Skin of body (tissue), 2 donors: ENCODE measurements around the gene CNOT2. TPM values are rescaled to one million over a fixed set of nuclear protein-coding genes. Genes with fewer than 3 reads are reported as not detected.
"Not testable (repeated sequence)": the region's sequence is repeated elsewhere in the genome, so short reads cannot be mapped to it uniquely, and the experiment has no call there.

Experiments
- DNase-seq: peaks from one replicate; lab custom pipeline; 2025; lab: John Stamatoyannopoulos, UW
- total RNA-seq: library from RNA; depleted of rRNA; stranded (reverse); fragments of >200 nt; gene quantifications from one replicate; pipeline ENCODE4 v1.2.3, GENCODE V29; 2014

Gene CNOT2
- total RNA-seq, 1 donor from 2014 or later: 182 TPM

- not testable (repeated sequence) for DNase-seq
Observed at GRCh38 chr12:70304684-70305555, 61.7 kb downstream of the CNOT2 start.

- DNase-seq: no peak
Observed at GRCh38 chr12:70305794-70306193, 62.6 kb downstream of the CNOT2 start.

- no peak for DNase-seq
Observed at GRCh38 chr12:70306676-70307075, 63.4 kb downstream of the CNOT2 start.

GRCh38 chr12:70307868-70308267, 64.6 kb downstream of the CNOT2 start:
- DNase-seq: no peak

GRCh38 chr12:70309348-70309747, 66.1 kb downstream of the CNOT2 start:
- no peak for DNase-seq

GRCh38 chr12:70314145-70314544, 70.9 kb downstream of the CNOT2 start:
- no peak for DNase-seq

GRCh38 chr12:70317781-70318180, 74.5 kb downstream of the CNOT2 start:
- no peak for DNase-seq

- DNase-seq: no peak
Observed at GRCh38 chr12:70319605-70320004, 76.4 kb downstream of the CNOT2 start.

- no peak for DNase-seq
Observed at GRCh38 chr12:70321191-70321590, 78.0 kb downstream of the CNOT2 start.

- DNase-seq: no peak
Observed at GRCh38 chr12:70327541-70327940, 84.3 kb downstream of the CNOT2 start.

GRCh38 chr12:70329728-70330127, 86.5 kb downstream of the CNOT2 start:
- DNase-seq: no peak

GRCh38 chr12:70330158-70330557, 86.9 kb downstream of the CNOT2 start:
- DNase-seq: no peak

GRCh38 chr12:70332236-70332635, 89.0 kb downstream of the CNOT2 start:
- DNase-seq: no peak

- DNase-seq: no peak
Observed at GRCh38 chr12:70334742-70335141, 91.5 kb downstream of the CNOT2 start.

- DNase-seq: no peak
Observed at GRCh38 chr12:70338531-70338930, 95.3 kb downstream of the CNOT2 start.

GRCh38 chr12:70351076-70351475, 107.8 kb downstream of the CNOT2 start:
- no peak for DNase-seq

GRCh38 chr12:70353780-70354660, 110.8 kb downstream of the CNOT2 start:
- DNase-seq: no peak

- DNase-seq: no peak
Observed at GRCh38 chr12:70354787-70355186, 111.6 kb downstream of the CNOT2 start.

GRCh38 chr12:70355972-70356371, 112.7 kb downstream of the CNOT2 start:
- DNase-seq: no peak

GRCh38 chr12:70359458-70360197, 116.4 kb downstream of the CNOT2 start:
- DNase-seq: no peak

- no peak for DNase-seq
Observed at GRCh38 chr12:70360218-70360617, 117.0 kb downstream of the CNOT2 start.
